Stimulated activated CD4-positive, alpha-beta T cell treated with anti-CD3 and anti-CD28 coated beads, Interleukin-4, amount 100 ng/mL, for 24 hours (primary cell): ENCODE data around the gene PTPRE.

Experiments
- DNase-seq: peaks from one replicate; pipeline ENCODE4 v3.0.0-alpha.2; 2020

Gene PTPRE

GRCh38 chr10:128048819-128049210 lies 141.9 kb downstream of the PTPRE start:
- no peak for DNase-seq

- no peak for DNase-seq
Measured at GRCh38 chr10:128049226-128050120, 142.6 kb downstream of the PTPRE start.

- DNase-seq = no peak
Measured at GRCh38 chr10:128050121-128050516, 143.2 kb downstream of the PTPRE start.

GRCh38 chr10:128050936-128051335 lies 144.0 kb downstream of the PTPRE start:
- no peak for DNase-seq

- no peak for DNase-seq
Measured at GRCh38 chr10:128051548-128051947, 144.6 kb downstream of the PTPRE start.

GRCh38 chr10:128052696-128053095 lies 145.8 kb downstream of the PTPRE start:
- no peak for DNase-seq

- no peak for DNase-seq
Measured at GRCh38 chr10:128053356-128053755, 146.5 kb downstream of the PTPRE start.

- no peak for DNase-seq
Measured at GRCh38 chr10:128054163-128054970, 147.5 kb downstream of the PTPRE start.

- DNase-seq = no peak
Measured at GRCh38 chr10:128055061-128055868, 148.4 kb downstream of the PTPRE start.

GRCh38 chr10:128056303-128057050 lies 149.6 kb downstream of the PTPRE start:
- DNase-seq = no peak

GRCh38 chr10:128058106-128058749 lies 151.3 kb downstream of the PTPRE start:
- no peak for DNase-seq

- DNase-seq = no peak
Measured at GRCh38 chr10:128058750-128059134, 151.8 kb downstream of the PTPRE start.

- no peak for DNase-seq
Measured at GRCh38 chr10:128059266-128059981, 152.5 kb downstream of the PTPRE start.

- DNase-seq = no peak
Measured at GRCh38 chr10:128059982-128060293, 153.0 kb downstream of the PTPRE start.

- no peak for DNase-seq
Measured at GRCh38 chr10:128060341-128061250, 153.7 kb downstream of the PTPRE start.

- DNase-seq = no peak
Measured at GRCh38 chr10:128061306-128062300, 154.7 kb downstream of the PTPRE start.

- no peak for DNase-seq
Measured at GRCh38 chr10:128062331-128062880, 155.5 kb downstream of the PTPRE start.

GRCh38 chr10:128062881-128063563 lies 156.1 kb downstream of the PTPRE start:
- peak; percentile 55 for DNase-seq
